ENCODE measurements around the gene SLCO3A1. TPM values are rescaled to one million over a fixed set of nuclear protein-coding genes. Genes with fewer than 3 reads are reported as not detected.

SLCO3A1 gene
- total RNA-seq, 1 experiment from 2014 or later = 10.1 TPM

DNA sequence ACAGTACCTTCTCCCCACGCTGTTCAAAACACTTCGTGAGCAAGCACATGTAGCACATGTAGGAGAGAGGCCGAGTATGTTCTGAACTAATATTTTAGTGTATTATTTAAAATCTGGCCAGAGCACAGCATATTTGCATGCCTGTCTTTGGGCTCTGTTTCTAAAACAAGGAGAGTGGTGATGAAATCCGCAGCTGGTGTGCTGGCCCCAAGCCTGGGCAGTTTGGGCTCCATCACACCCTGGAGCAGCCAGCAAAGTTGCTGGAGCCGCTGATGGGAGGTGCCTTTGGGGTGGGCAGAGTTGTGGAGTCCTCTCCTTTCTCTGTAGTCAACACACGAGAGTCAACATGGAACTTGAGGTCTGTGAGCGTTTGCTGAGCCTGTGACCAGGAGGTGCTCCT lies 116.6 kb downstream of the SLCO3A1 start:
- peak; percentile 64 for DNase-seq (ENCODE audit: unreplicated experiment)
- TF ChIP-seq CTCF (IDR thresholded peaks at IDR 0.05; ENCODE audit: unreplicated experiment) = no peak
- CTCF ChIA-PET = interaction anchor here (0.6 to 2.1 kb wide), 6 partner anchors 8 to 118 kb away, joined by 3 to 10 read pairs (median 4); no protein-coding TSS in a partner anchor
- Mint-ChIP-seq H3K27me3 (ENCODE audit: insufficient read depth, unreplicated experiment) (no peaks in the 10 kb centered on the region), H3K9me3 (ENCODE audit: unreplicated experiment) (no peaks in the 10 kb centered on the region), H3K4me3 (ENCODE audit: unreplicated experiment) (no peak overlapping the region), H3K36me3 (ENCODE audit: insufficient read depth, unreplicated experiment) (no peaks in the 10 kb centered on the region), H3K27ac (ENCODE audit: low read depth, unreplicated experiment) (peak overlapping the region; percentile 23), H3K4me1 (ENCODE audit: insufficient read depth, unreplicated experiment) (peaks cover 59% of the 10 kb centered on the region)
- BruUV-seq (replicated peaks) = no TSS peak
- POLR2A ChIA-PET = interaction anchor here (1.0 to 1.8 kb wide), 5 partner anchors 9 to 107 kb away, joined by 3 to 6 read pairs (median 4); no protein-coding TSS in a partner anchor
- intact Hi-C loops (cut with micrococcal nuclease) = loop anchor here (5.0 to 10.0 kb wide), 2 partner anchors 107 to 265 kb away; no protein-coding TSS in a partner anchor

DNA sequence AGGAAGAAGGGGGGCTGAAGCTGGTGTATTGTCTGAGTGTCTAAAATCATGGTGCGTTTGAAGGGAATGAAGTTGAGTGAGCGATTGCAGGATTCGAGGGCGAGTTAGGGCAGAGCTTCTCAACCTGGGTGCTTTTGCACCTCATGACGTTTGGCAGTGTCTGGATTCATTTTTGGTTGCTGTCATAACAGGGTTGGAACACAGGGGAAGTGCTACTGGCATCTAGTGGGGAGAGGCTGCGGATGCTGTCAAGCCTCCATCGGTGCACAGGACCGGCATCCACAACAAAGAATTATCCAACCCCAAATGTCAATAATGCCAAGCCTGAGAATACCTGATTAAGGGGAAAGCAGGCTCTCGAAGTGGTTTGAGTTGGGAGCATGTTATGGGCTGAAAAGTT lies 120.0 kb downstream of the SLCO3A1 start:
- H3K27ac Mint-ChIP-seq (ENCODE audit: low read depth, unreplicated experiment) = no peak overlapping the region
- H3K27me3 Mint-ChIP-seq (ENCODE audit: insufficient read depth, unreplicated experiment) = no peaks in the 10 kb centered on the region
- no peaks in the 10 kb centered on the region for H3K9me3 Mint-ChIP-seq (ENCODE audit: unreplicated experiment)
- intact Hi-C loops (cut with micrococcal nuclease) = loop anchor here (2.0 to 10.0 kb wide), 3 partner anchors 104 to 269 kb away; partner anchors contain the start of gene SLCO3A1
- DNase-seq (ENCODE audit: unreplicated experiment) = peak; percentile 67
- no peak overlapping the region for H3K4me3 Mint-ChIP-seq (ENCODE audit: unreplicated experiment)
- no TSS peak for BruUV-seq (replicated peaks)
- H3K4me1 Mint-ChIP-seq (ENCODE audit: insufficient read depth, unreplicated experiment) = peaks cover 41% of the 10 kb centered on the region
- ChIA-PET POLR2A (interaction anchor here (0.6 to 1.0 kb wide), 5 partner anchors 9 to 897 kb away, joined by 3 to 4 read pairs (median 3); no protein-coding TSS in a partner anchor), CTCF (interaction anchor here (0.6 to 1.2 kb wide), 10 partner anchors 9 to 414 kb away, joined by 3 to 8 read pairs (median 3); partner anchors contain the start of gene SLCO3A1)
- peak; percentile 32 for TF ChIP-seq CTCF (IDR thresholded peaks at IDR 0.05; ENCODE audit: unreplicated experiment)
- H3K36me3 Mint-ChIP-seq (ENCODE audit: insufficient read depth, unreplicated experiment) = no peaks in the 10 kb centered on the region

- TF ChIP-seq CTCF (IDR thresholded peaks at IDR 0.05; ENCODE audit: unreplicated experiment) = no peak
- Mint-ChIP-seq H3K27me3 (ENCODE audit: insufficient read depth, unreplicated experiment) (no peaks in the 10 kb centered on the region), H3K9me3 (ENCODE audit: unreplicated experiment) (no peaks in the 10 kb centered on the region), H3K36me3 (ENCODE audit: insufficient read depth, unreplicated experiment) (no peaks in the 10 kb centered on the region), H3K4me3 (ENCODE audit: unreplicated experiment) (peak overlapping the region; percentile 49), H3K4me1 (ENCODE audit: insufficient read depth, unreplicated experiment) (peaks cover 41% of the 10 kb centered on the region), H3K27ac (ENCODE audit: low read depth, unreplicated experiment) (peak overlapping the region; percentile 8)
- peak; percentile 94 for DNase-seq (ENCODE audit: unreplicated experiment)
- CTCF ChIA-PET = interaction anchor here (0.6 kb wide), 2 partner anchors 545 to 681 kb away, joined by 4 read pairs; no protein-coding TSS in a partner anchor
- POLR2A ChIA-PET = no interaction called here
- intact Hi-C loops (cut with micrococcal nuclease) = loop anchor here (5.0 to 10.0 kb wide), 2 partner anchors 103 to 270 kb away; no protein-coding TSS in a partner anchor
- no TSS peak for BruUV-seq (replicated peaks)
Measured at GRCh38 chr15:91974321-91974720, 120.8 kb downstream of the SLCO3A1 start.

DNA sequence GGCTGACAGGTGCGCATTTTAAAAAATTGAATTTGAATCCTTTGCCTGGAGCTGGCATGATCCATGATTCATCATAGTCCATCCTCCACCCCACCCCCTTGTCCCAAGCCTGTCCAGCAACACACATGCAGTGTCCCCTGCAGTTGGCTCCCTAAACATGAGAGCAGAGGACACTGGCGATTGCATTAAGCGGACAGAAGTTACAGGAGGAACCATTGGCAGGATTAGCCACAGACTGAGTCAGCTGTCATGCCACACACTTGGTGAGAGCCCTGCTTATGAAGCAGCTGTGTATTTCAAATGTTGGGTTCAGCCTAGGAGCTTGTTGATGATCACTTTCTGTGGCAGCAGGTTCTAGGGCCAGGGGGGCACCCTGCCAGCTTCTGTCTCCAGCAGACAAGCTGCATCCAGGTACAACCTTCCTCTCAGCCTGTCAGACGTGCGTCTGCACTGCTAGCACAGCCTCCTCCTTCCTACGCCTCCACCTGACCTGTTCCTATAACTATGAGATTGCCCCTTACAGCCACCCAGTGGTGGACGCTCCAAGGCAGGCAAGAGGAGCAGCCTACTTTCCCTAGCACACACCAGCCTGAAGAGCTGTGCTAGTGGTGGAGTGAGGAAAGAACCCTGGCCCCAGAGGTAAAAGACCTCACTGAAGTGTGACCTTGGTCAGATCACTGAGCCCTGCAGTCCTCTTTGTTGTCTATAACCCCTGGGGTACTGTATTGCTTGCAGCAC lies 121.9 kb downstream of the SLCO3A1 start:
- no peaks in the 10 kb centered on the region for H3K9me3 Mint-ChIP-seq (ENCODE audit: unreplicated experiment)
- intact Hi-C loops (cut with micrococcal nuclease) = loop anchor here (10.0 kb wide), 1 partner anchor 271 kb away; no protein-coding TSS in a partner anchor
- DNase-seq (ENCODE audit: unreplicated experiment) = peak; percentile 11
- POLR2A ChIA-PET = interaction anchor here (0.8 to 2.3 kb wide), 5 partner anchors 9 to 108 kb away, joined by 3 to 8 read pairs (median 3); no protein-coding TSS in a partner anchor
- TF ChIP-seq CTCF (IDR thresholded peaks at IDR 0.05; ENCODE audit: unreplicated experiment) = no peak
- CTCF ChIA-PET = interaction anchor here (0.6 to 1.2 kb wide), 6 partner anchors 34 to 682 kb away, joined by 3 to 4 read pairs (median 3); no protein-coding TSS in a partner anchor
- H3K36me3 Mint-ChIP-seq (ENCODE audit: insufficient read depth, unreplicated experiment) = no peaks in the 10 kb centered on the region
- H3K27me3 Mint-ChIP-seq (ENCODE audit: insufficient read depth, unreplicated experiment) = no peaks in the 10 kb centered on the region
- no peak overlapping the region for H3K27ac Mint-ChIP-seq (ENCODE audit: low read depth, unreplicated experiment)
- H3K4me1 Mint-ChIP-seq (ENCODE audit: insufficient read depth, unreplicated experiment) = peaks cover 31% of the 10 kb centered on the region
- no peak overlapping the region for H3K4me3 Mint-ChIP-seq (ENCODE audit: unreplicated experiment)
- no TSS peak for BruUV-seq (replicated peaks)
